Testis (tissue), 3 donors: ENCODE measurements around the gene RFX2. TPM values are rescaled to one million over a fixed set of nuclear protein-coding genes. Genes with fewer than 3 reads are reported as not detected.
"Not testable (repeated sequence)": the region's sequence is repeated elsewhere in the genome, so short reads cannot be mapped to it uniquely, and the experiment has no call there.

Source experiments
- DNase-seq: peaks from one replicate; pipeline ENCODE4 v3.0.0-alpha.2; 2019
- H3K27ac ChIP-seq, 2 donors: fragments of 200-600 bp; sonication (generic); one replicate each; pipeline ENCODE4 v1.5.1; 2019
- H3K27me3 ChIP-seq: fragments of 200-600 bp; sonication (generic); one replicate; pipeline ENCODE4 v1.5.1; 2019
- H3K36me3 ChIP-seq: fragments of 200-600 bp; sonication (generic); one replicate; pipeline ENCODE4 v1.5.1; 2017; ENCODE audit warnings: low read depth; ENCODE audit errors: missing control alignments
- H3K4me1 ChIP-seq: fragments of 200-600 bp; sonication (generic); one replicate; pipeline ENCODE4 v1.5.1; 2019
- H3K4me3 ChIP-seq, 2 donors: fragments of 200-600 bp; sonication (generic); one replicate each; pipeline ENCODE4 v1.5.1; 2017 to 2019
- H3K9me3 ChIP-seq: fragments of 200-600 bp; sonication (generic); one replicate; pipeline ENCODE4 v1.5.1; 2017
- POLR2A ChIP-seq: fragments of 450-650 bp; IDR thresholded peaks from one replicate; pipeline ENCODE4 v1.6.1; 2017; ENCODE audit warnings: antibody characterized with exemption, mild to moderate bottlenecking, moderate library complexity
- WGBS, 2 donors: methylation state at CpG; one replicate each; pipeline ENCODE4 v1.1.5; 2018; 5-methylcytosine and 5-hydroxymethylcytosine counted together
- intact Hi-C: fragments of 100-400 bp; cut with DNase I; formaldehyde crosslinking; loops from one replicate; pipeline ENCODE4 v1.15.1; 2023; ENCODE audit warnings: low total_unique reads
- polyA plus RNA-seq: library from polyadenylated mRNA; stranded (reverse); fragments of 350-450 nt; fragmentation: Illumina TruSeq; extraction: RNeasy Lipid Tissue Mini Kit (QIAGEN cat#74804); gene quantifications from one replicate; pipeline ENCODE4 v1.2.3, GENCODE V29; 2014; ENCODE audit warnings: low read depth, low replicate concordance; ENCODE audit not compliant: insufficient read depth
- total RNA-seq, 2 donors: library from RNA; depleted of rRNA; stranded (reverse); fragments of >200 nt; gene quantifications; one replicate each; pipeline ENCODE4 v1.2.3, GENCODE V29; 2016
- TF ChIP-seq, protein P1 (sequence below), 3 experiments: fragments of 450-650 bp in 2 of 3; fragments of 200-600 bp in 1 of 3; sonication (generic) in 1 of 3; IDR thresholded peaks; one replicate each; pipeline ENCODE4 v1.5.1; 2016 to 2019; ENCODE audit warnings: antibody characterized with exemption in 3 of 3, mild to moderate bottlenecking in 2 of 3, moderate library complexity in 1 of 3

RFX2 gene
- total and polyA plus RNA-seq, 3 donors from 2014 or later, result 92.9 to 197 (median 127) TPM

DNA sequence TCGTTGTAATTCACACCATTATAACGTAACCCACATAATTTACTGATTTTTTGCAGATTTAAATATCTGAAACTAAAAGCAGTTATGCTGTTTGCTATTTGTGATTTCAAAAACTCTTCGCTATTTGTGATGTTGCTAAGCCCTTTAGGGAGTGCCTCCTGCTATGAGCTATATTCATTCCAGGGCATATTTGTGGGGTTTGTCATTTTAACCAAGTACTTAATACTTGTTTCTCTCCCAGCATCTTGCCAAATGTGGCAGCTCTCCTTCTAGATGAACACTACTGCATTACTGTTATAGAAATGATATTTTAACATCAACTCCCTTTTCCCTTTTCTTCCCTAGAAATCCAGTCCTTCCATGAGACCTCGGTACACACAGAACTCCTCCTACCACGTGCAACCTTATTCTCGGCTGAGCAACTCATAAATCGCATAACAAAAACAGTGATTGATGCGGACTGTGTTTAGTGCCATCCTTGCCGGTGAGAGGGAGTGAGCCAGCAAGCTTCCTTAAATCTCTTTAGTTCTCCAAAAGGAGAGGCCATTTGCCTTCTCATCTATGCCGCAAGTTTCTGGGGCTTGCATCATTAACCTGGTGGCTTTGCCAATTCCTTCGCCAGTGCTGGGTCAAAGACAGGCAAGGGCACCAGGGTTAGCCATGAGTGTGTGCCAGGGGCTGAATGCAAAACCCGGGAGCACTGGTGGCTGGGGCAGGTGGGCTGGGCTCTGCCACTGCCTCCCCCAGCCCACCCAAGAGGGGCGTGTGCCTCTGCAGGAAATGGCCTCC lies 33.4 kb downstream of the RFX2 start:
- Histone ChIP-seq H3K4me1 (no peaks in the 10 kb centered on the region), H3K9me3 (no peaks in the 10 kb centered on the region), H3K36me3 (no peaks in the 10 kb centered on the region), H3K27me3 (no peaks in the 10 kb centered on the region), H3K4me3 (no peak overlapping the region), H3K27ac (no peak overlapping the region)
- 71 to 73% methylated on average over 13 of the region's 13 CpGs for WGBS, 2 donors
- DNase-seq, result no peak
- TF ChIP-seq POLR2A, result no peak
- TF ChIP-seq, protein P1, sequence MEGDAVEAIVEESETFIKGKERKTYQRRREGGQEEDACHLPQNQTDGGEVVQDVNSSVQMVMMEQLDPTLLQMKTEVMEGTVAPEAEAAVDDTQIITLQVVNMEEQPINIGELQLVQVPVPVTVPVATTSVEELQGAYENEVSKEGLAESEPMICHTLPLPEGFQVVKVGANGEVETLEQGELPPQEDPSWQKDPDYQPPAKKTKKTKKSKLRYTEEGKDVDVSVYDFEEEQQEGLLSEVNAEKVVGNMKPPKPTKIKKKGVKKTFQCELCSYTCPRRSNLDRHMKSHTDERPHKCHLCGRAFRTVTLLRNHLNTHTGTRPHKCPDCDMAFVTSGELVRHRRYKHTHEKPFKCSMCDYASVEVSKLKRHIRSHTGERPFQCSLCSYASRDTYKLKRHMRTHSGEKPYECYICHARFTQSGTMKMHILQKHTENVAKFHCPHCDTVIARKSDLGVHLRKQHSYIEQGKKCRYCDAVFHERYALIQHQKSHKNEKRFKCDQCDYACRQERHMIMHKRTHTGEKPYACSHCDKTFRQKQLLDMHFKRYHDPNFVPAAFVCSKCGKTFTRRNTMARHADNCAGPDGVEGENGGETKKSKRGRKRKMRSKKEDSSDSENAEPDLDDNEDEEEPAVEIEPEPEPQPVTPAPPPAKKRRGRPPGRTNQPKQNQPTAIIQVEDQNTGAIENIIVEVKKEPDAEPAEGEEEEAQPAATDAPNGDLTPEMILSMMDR (IDR thresholded peaks at IDR 0.05), result no peak
- intact Hi-C loops, result no loop called here

- TF ChIP-seq, protein P1 (IDR thresholded peaks at IDR 0.05), result no peak
- no peak for TF ChIP-seq POLR2A
- intact Hi-C loops, result no loop called here
- 86 to 90% methylated on average over 7 of the region's 7 CpGs for WGBS, 2 donors
- no peak for DNase-seq
- Histone ChIP-seq H3K36me3 (no peaks in the 10 kb centered on the region), H3K9me3 (no peaks in the 10 kb centered on the region), H3K4me3 (no peak overlapping the region), H3K27ac (no peak overlapping the region), H3K4me1 (no peaks in the 10 kb centered on the region), H3K27me3 (no peaks in the 10 kb centered on the region)
Measured at GRCh38 chr19:6076291-6076665, 34.0 kb downstream of the RFX2 start.

DNA sequence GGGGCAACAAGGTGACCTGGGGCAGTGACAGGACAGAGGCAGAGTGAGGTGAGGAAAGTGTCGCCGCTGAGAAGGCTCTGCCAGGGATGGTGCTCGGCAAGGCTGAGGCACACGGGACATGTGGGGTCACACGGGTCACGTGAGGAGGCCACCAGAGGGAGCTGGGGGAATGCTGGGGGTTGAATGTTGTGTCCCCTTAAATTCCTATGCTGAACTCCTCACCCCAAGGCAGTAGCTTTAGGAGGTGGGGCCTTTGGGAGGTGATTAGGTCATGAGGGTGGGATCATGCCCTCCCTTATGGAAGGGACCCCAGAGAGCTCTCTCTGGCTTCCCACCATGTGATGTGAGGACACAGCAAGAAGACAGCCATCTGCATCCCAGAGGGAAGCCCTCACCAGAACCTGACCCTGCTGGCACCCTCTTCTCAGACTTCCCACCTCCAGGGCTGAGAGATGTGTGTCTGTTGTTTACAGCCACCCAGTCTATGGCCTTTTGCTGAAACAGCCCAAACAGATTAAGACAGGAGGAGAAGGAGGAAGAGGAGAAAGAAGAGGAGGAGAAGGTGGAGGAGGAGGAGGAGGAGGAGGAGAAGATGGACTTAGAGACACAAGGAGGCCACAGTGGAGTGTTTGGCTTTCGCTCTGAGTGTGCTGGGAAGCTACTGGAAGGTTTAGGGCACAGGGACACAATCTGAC lies 35.4 kb downstream of the RFX2 start:
- DNase-seq, result no peak
- no peaks in the 10 kb centered on the region for H3K9me3 ChIP-seq
- WGBS, 2 donors, result 76 to 83% methylated on average over 7 of the region's 7 CpGs

DNA sequence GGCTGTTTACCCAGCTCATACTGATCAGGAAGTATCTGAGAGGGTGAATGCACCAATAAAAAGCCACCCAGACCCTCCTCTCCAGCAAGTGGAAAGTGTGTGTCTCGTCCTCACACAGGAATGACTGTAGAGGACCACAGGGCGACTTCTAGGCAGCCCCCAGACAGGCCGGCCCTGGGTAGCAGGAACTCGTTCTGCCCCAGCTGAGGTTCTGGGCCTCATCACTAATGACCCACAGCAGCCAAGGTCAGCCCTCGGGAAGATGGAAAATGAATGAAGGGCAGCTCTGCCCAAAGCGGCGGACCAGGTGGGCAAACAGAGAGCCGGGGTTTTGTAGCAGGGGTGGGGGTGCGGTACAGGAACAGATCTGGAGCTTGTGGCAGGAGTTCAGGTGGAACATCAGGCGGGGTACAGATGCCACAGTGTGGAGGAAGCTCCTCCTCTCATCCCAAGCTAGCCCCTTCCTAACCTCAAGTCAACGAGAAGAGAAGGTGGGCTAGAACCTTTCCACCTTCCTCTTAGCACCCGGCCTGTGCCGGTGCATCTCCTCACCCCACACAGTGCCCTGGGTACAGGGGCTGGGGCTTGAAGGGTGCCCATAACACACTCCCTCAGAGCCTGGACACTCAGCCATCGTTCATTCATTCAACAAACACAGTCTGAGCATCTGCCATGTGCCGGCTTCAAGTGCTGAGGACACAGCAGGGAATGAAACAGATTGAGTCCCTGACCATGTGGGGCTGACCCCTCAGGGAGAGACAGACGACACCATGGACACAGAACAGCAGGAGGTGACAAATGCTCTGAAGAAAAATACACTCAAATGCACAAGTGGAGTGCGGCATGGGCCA lies 36.2 kb downstream of the RFX2 start:
- DNase-seq, result no peak
- TF ChIP-seq POLR2A, result no peak
- TF ChIP-seq, protein P1 (IDR thresholded peaks at IDR 0.05), result no peak
- WGBS, 2 donors, result 91% methylated on average over 15 to 17 of the region's 17 CpGs
- no peaks in the 10 kb centered on the region for H3K4me1 ChIP-seq
- H3K27ac ChIP-seq, result no peak overlapping the region
- no peaks in the 10 kb centered on the region for H3K9me3 ChIP-seq
- intact Hi-C loops, result no loop called here
- no peaks in the 10 kb centered on the region for H3K36me3 ChIP-seq
- H3K4me3 ChIP-seq, result no peak overlapping the region
- H3K27me3 ChIP-seq, result no peaks in the 10 kb centered on the region

More for the DNA sequence above, 35.4 kb downstream of the RFX2 start:
- Histone ChIP-seq H3K36me3 (no peaks in the 10 kb centered on the region), H3K27me3 (no peaks in the 10 kb centered on the region), H3K4me3 (no peak overlapping the region), H3K4me1 (no peaks in the 10 kb centered on the region), H3K27ac (no peak overlapping the region)
- TF ChIP-seq POLR2A, result no peak
- TF ChIP-seq, protein P1 (IDR thresholded peaks at IDR 0.05), result no peak
- intact Hi-C loops, result no loop called here

- WGBS, 2 donors, result 93 to 99% methylated on average over 10 of the region's 10 CpGs
- H3K4me3 ChIP-seq, H3K27me3 ChIP-seq, H3K9me3 ChIP-seq, intact Hi-C loops, H3K27ac ChIP-seq, H3K36me3 ChIP-seq, DNase-seq, H3K4me1 ChIP-seq: not testable (repeated sequence)
Measured at GRCh38 chr19:6073233-6073632, 37.1 kb downstream of the RFX2 start.
